HEK293 (cell line): ENCODE data around the gene HGF.

ENCODE experiments used
- CTCF ChIA-PET: fragments of 350-600 bp; formaldehyde crosslinking; extraction: SDS; loops from one replicate; lab custom pipeline; 2021; ENCODE audit warnings: antibody characterized with exemption; lab: Yijun Ruan, JAX
- POLR2A ChIA-PET: fragments of 300-600 bp; formaldehyde crosslinking; extraction: SDS; loops from one replicate; lab custom pipeline; 2020; ENCODE audit warnings: antibody characterized with exemption, inconsistent platforms; lab: Yijun Ruan, JAX
- H3K27ac ChIP-seq: fragments of 200-500 bp; sonication (Bioruptor generic); 2 replicates; pipeline ENCODE4 v1.5.1; 2014; ENCODE audit warnings: low read depth, low read length, control low read depth, inconsistent platforms; ENCODE audit errors: extremely low read depth
- H3K36me3 ChIP-seq, 2 experiments: fragments of 200-500 bp in 1 of 2; sonication (Bioruptor generic) in 1 of 2; 1 replicate in 1 of 2; 2 replicates in 1 of 2; pipeline ENCODE4 v1.5.1; 2014 to 2017; ENCODE audit warnings: inconsistent platforms in 2 of 2, low read length in 2 of 2; ENCODE audit not compliant: control insufficient read depth in 2 of 2, insufficient read depth in 1 of 2
- H3K4me1 ChIP-seq: fragments of 200-500 bp; sonication (Bioruptor generic); 2 replicates; pipeline ENCODE4 v1.5.1; 2014; ENCODE audit warnings: mild to moderate bottlenecking, low read length, inconsistent platforms; ENCODE audit not compliant: control insufficient read depth, insufficient read depth
- H3K4me3 ChIP-seq: 2 replicates; pipeline ENCODE4 v1.5.1; 2011; ENCODE audit warnings: low read depth, mild to moderate bottlenecking, control low read depth, low read length, moderate library complexity
- H3K9me3 ChIP-seq: fragments of 200-500 bp; sonication (Bioruptor generic); 2 replicates; pipeline ENCODE4 v1.5.1; 2014; ENCODE audit warnings: low read depth, low read length, inconsistent platforms; ENCODE audit not compliant: control insufficient read depth, insufficient read depth
- EGR2 ChIP-seq: fragments of 450-650 bp; formaldehyde crosslinking; IDR thresholded peaks from 2 replicates; pipeline ENCODE4 v1.5.1; 2016; ENCODE audit warnings: low read depth, missing biosample characterization, missing genetic modification characterization
- FEZF1 ChIP-seq: fragments of 450-650 bp; formaldehyde crosslinking; IDR thresholded peaks from 2 replicates; pipeline ENCODE4 v1.5.1; 2016; ENCODE audit warnings: missing biosample characterization, missing genetic modification characterization
- IKZF3 ChIP-seq: fragments of 450-650 bp; IDR thresholded peaks from 2 replicates; pipeline ENCODE4 v1.5.0; 2018; ENCODE audit warnings: missing biosample characterization, mild to moderate bottlenecking, missing genetic modification characterization, moderate library complexity
- KLF10 ChIP-seq: fragments of 450-650 bp; IDR thresholded peaks from 2 replicates; pipeline ENCODE4 v1.5.1; 2018; ENCODE audit warnings: missing biosample characterization, mild to moderate bottlenecking, missing genetic modification characterization
- OSR2 ChIP-seq: fragments of 450-650 bp; formaldehyde crosslinking; IDR thresholded peaks from 2 replicates; pipeline ENCODE4 v1.5.1; 2016; ENCODE audit warnings: missing biosample characterization, missing genetic modification characterization
- PATZ1 ChIP-seq: fragments of 450-650 bp; formaldehyde crosslinking; IDR thresholded peaks from 2 replicates; pipeline ENCODE4 v1.5.1; 2016; ENCODE audit warnings: missing biosample characterization, missing genetic modification characterization
- PRDM6 ChIP-seq: fragments of 450-650 bp; formaldehyde crosslinking; IDR thresholded peaks from 2 replicates; pipeline ENCODE4 v1.5.1; 2017; ENCODE audit warnings: missing biosample characterization, missing genetic modification characterization
- SALL2 ChIP-seq: fragments of 450-650 bp; formaldehyde crosslinking; IDR thresholded peaks from 2 replicates; pipeline ENCODE4 v1.5.0; 2017; ENCODE audit warnings: missing biosample characterization, mild to moderate bottlenecking, missing genetic modification characterization, borderline replicate concordance
- WT1 ChIP-seq: fragments of 450-650 bp; formaldehyde crosslinking; IDR thresholded peaks from 2 replicates; pipeline ENCODE4 v1.5.1; 2016; ENCODE audit warnings: missing biosample characterization, missing genetic modification characterization
- ZBTB7A ChIP-seq: fragments of 450-650 bp; formaldehyde crosslinking; IDR thresholded peaks from 2 replicates; pipeline ENCODE4 v1.5.1; 2016; ENCODE audit warnings: low read depth, missing biosample characterization, missing genetic modification characterization
- ZNF10 ChIP-seq: fragments of 450-650 bp; formaldehyde crosslinking; IDR thresholded peaks from 2 replicates; pipeline ENCODE4 v1.5.1; 2017; ENCODE audit warnings: missing biosample characterization, missing genetic modification characterization
- ZNF169 ChIP-seq: fragments of 450-650 bp; formaldehyde crosslinking; IDR thresholded peaks from 2 replicates; pipeline ENCODE4 v1.5.1; 2016; ENCODE audit warnings: missing biosample characterization, missing genetic modification characterization
- ZNF214 ChIP-seq: fragments of 450-650 bp; formaldehyde crosslinking; IDR thresholded peaks from 2 replicates; pipeline ENCODE4 v1.5.1; 2017; ENCODE audit warnings: missing biosample characterization, mild to moderate bottlenecking, missing genetic modification characterization, borderline replicate concordance
- ZNF266 ChIP-seq: fragments of 450-650 bp; formaldehyde crosslinking; IDR thresholded peaks from 2 replicates; pipeline ENCODE4 v1.5.1; 2016; ENCODE audit warnings: missing biosample characterization, missing genetic modification characterization, low read depth
- ZNF280C ChIP-seq: fragments of 450-650 bp; formaldehyde crosslinking; IDR thresholded peaks from 2 replicates; pipeline ENCODE4 v1.5.1; 2016; ENCODE audit warnings: missing biosample characterization, missing genetic modification characterization
- ZNF362 ChIP-seq: fragments of 450-650 bp; formaldehyde crosslinking; IDR thresholded peaks from 2 replicates; pipeline ENCODE4 v1.5.1; 2016; ENCODE audit warnings: missing biosample characterization, missing genetic modification characterization
- ZNF426 ChIP-seq: fragments of 450-650 bp; formaldehyde crosslinking; IDR thresholded peaks from 2 replicates; pipeline ENCODE4 v1.5.1; 2017; ENCODE audit warnings: missing biosample characterization, missing genetic modification characterization, mild to moderate bottlenecking, inconsistent platforms, moderate library complexity
- ZNF488 ChIP-seq: fragments of 450-650 bp; formaldehyde crosslinking; IDR thresholded peaks from 2 replicates; pipeline ENCODE4 v1.5.1; 2016; ENCODE audit warnings: missing biosample characterization, missing genetic modification characterization
- ZNF521 ChIP-seq: fragments of 450-650 bp; formaldehyde crosslinking; IDR thresholded peaks from 2 replicates; pipeline ENCODE4 v1.5.1; 2017; ENCODE audit warnings: missing biosample characterization, mild to moderate bottlenecking, missing genetic modification characterization
- ZNF544 ChIP-seq: fragments of 450-650 bp; formaldehyde crosslinking; IDR thresholded peaks from 2 replicates; pipeline ENCODE4 v1.5.0; 2017; ENCODE audit warnings: missing biosample characterization, missing genetic modification characterization
- ZNF596 ChIP-seq: fragments of 450-650 bp; IDR thresholded peaks from 2 replicates; pipeline ENCODE4 v1.5.0; 2018; ENCODE audit warnings: missing biosample characterization, mild to moderate bottlenecking, missing genetic modification characterization, moderate library complexity
- ZNF776 ChIP-seq: fragments of 450-650 bp; formaldehyde crosslinking; IDR thresholded peaks from 2 replicates; pipeline ENCODE4 v1.5.0; 2017; ENCODE audit warnings: missing biosample characterization, missing genetic modification characterization, borderline replicate concordance

HGF gene

GRCh38 chr7:81779706-81780105 is 9.9 kb upstream of the HGF start (continued):
- TF ChIP-seq SALL2 (tag by site-specific recombination) (no peak), ZBTB7A (no peak), ZNF488 (tag by site-specific recombination) (no peak), ZNF10 (tag by site-specific recombination) (no peak), OSR2 (tag by site-specific recombination) (no peak), ZNF214 (tag by site-specific recombination) (no peak), ZNF596 (tag by site-specific recombination) (no peak), ZNF544 (no peak)

GRCh38 chr7:81777697-81778096 is 7.8 kb upstream of the HGF start:
- CTCF ChIA-PET = interaction anchor here (0.7 to 1.1 kb wide), 2 partner anchors 70 to 71 kb away, joined by 3 read pairs; no protein-coding TSS in a partner anchor
- Histone ChIP-seq H3K4me3 (no peak overlapping the region), H3K9me3 (no peaks in the 10 kb centered on the region), H3K36me3 (no peaks in the 10 kb centered on the region), H3K4me1 (no peaks in the 10 kb centered on the region)
- TF ChIP-seq ZNF362 (tag by site-specific recombination) (no peak), ZNF776 (tag by site-specific recombination) (no peak), ZNF169 (tag by site-specific recombination) (no peak), PATZ1 (tag by site-specific recombination) (no peak), EGR2 (tag by site-specific recombination) (no peak), IKZF3 (no peak), KLF10 (no peak), WT1 (tag by site-specific recombination) (no peak), ZNF266 (tag by site-specific recombination) (no peak), ZNF426 (no peak), FEZF1 (tag by site-specific recombination) (no peak), ZNF280C (no peak), ZNF521 (no peak), PRDM6 (no peak)
- TF ChIP-seq, all 188 proteins: peak for 0
- H3K27ac ChIP-seq = no peak overlapping the region
- POLR2A ChIA-PET = no interaction called here
